ENCODE measurements around the gene TEX52.

DNA sequence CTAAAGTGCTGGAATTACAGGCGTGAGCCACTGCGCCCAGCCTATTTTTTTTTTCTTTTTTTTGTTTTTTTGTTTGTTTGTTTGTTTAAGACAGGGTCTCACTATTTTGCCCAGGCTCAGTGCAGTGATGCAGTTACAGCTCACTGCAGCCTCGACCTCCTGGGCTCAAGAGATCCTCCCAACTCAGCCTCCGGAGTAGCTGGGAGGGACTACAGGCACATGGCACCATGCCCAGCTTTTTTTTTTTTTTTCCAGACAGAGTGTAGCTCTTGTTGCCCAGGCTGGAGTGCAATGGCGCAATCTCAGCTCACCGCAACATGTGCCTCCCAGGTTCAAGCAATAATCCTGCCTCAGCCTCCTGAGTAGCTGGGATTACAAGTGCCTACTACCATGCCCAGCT is 50.1 kb downstream of the TEX52 start:
- TF ChIP-seq, protein P1, sequence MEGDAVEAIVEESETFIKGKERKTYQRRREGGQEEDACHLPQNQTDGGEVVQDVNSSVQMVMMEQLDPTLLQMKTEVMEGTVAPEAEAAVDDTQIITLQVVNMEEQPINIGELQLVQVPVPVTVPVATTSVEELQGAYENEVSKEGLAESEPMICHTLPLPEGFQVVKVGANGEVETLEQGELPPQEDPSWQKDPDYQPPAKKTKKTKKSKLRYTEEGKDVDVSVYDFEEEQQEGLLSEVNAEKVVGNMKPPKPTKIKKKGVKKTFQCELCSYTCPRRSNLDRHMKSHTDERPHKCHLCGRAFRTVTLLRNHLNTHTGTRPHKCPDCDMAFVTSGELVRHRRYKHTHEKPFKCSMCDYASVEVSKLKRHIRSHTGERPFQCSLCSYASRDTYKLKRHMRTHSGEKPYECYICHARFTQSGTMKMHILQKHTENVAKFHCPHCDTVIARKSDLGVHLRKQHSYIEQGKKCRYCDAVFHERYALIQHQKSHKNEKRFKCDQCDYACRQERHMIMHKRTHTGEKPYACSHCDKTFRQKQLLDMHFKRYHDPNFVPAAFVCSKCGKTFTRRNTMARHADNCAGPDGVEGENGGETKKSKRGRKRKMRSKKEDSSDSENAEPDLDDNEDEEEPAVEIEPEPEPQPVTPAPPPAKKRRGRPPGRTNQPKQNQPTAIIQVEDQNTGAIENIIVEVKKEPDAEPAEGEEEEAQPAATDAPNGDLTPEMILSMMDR (IDR thresholded peaks at IDR 0.05; ENCODE audit: low read depth, low read length) = no peak
- TF ChIP-seq MYC (IDR thresholded peaks at IDR 0.05; ENCODE audit: low read depth, low read length) = no peak

All from NB4 (cell line).